Activated naive CD4-positive, alpha-beta T cell (primary cell): ENCODE results near the gene ICOS.
"Not testable (repeated sequence)": the region's sequence is repeated elsewhere in the genome, so short reads cannot be mapped to it uniquely, and the experiment has no call there.

Experiments
- DNase-seq, 4 experiments: peaks; one replicate each; lab custom pipeline; 2025; lab: John Stamatoyannopoulos, UW

Gene ICOS

DNA sequence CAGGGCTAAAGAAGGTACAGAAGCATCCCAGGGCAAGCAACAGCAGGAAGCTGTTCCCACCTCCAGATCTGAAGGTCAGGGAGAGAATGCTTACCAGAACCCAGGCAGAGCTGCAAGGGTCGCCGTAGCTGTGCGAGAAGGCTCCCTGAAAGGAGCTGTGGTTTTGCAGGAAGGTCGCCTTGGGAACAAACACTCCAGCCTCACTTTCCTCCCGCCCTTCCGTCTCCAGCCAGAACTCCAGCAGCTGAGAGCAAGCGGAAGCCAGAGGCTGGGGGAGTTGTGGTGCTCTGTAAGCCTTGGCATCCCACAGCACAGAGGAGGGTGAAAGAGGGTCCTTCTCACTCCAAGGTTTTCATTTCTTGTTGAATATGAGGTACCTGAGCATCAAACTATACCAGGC, 18.3 kb upstream of the ICOS start:
- DNase-seq = no peak

- no peak for DNase-seq
Measured at GRCh38 chr2:203918839-203919238, 17.7 kb upstream of the ICOS start.

- DNase-seq = no peak
Measured at GRCh38 chr2:203925512-203926158, 10.9 kb upstream of the ICOS start.

GRCh38 chr2:203928849-203929248, 7.7 kb upstream of the ICOS start:
- no peak for DNase-seq

DNA sequence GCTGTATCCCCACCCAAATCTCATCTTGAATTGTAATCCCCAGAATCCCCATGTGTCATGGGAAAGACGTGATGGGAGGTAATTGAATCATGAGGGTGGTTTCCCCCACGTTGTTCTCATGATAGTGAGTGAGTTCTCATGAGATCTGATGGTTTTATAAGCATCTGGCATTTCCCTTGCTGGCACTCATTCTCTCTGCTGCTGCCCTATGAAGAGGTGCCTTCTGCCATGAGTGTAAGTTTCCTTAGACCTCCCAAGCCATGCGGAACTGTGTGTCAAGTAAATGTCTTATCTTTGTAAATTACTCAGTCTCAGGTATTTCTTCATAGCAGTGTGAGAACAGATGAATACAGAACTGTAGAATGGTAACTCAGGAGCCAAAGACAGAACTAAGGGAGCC, 5.3 kb upstream of the ICOS start:
- not testable (repeated sequence) for DNase-seq

DNA sequence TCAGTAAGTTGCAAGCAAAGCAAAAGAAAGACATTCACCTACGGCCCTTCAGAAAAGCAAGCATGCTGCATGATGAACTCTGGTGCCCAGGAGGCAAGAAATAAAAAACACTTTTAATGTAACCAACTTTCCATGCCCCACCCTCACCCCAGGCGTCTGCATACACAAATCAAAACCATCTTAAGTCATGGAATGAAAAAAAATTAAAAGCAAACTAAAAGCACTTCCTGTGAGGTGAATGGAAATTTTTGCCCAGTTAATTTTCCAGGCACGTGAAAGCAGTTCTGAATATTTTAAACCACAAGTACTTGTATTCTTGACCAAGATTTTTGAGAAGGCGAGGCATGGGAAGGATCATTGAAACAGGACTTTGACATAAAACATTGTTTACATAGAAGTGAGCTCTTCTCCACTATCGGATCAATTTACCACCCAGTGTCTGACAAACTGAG, 2.5 kb upstream of the ICOS start:
- no peak for DNase-seq

- no peak for DNase-seq
Measured at GRCh38 chr2:203934711-203935438, 1.7 kb upstream of the ICOS start.

DNA sequence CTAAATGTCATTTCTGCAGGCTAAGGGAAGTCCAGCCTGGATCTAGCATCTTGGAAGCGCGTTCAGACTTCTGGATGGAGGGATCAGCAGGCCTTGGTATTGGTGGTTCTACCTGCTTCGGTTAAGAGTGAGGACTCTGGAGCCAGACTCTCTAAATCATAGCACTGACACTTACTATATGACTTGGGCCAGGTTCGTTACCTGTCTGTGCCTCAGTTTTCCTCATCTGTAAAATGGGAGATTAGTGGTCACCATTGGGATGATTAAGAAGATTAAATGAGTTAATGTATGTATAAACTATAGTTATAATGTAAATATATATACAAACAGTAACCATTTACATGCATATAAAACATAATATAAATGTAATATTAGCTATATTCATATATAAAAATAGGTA, 995 bp upstream of the ICOS start:
- DNase-seq = no peak

DNA sequence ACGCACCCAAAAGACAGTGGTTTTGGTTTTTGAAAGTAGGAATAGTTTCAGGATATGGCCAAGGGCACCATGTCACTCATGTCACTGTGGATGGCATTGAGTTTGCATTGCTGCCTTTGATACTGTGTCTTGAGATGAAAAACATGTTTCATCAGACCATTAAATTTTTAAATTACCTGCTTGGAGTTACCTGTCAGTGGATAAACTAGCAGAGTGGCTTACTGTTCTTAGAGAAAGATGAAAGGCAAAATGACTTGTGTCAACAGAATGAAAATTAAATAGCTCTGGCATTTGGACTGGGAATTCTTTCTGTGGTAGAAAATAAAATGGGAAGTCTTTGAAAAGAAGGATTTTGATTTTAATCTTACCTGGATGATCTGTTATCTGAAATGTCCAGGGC, 386 bp downstream of the ICOS start:
- DNase-seq = no peak

DNA sequence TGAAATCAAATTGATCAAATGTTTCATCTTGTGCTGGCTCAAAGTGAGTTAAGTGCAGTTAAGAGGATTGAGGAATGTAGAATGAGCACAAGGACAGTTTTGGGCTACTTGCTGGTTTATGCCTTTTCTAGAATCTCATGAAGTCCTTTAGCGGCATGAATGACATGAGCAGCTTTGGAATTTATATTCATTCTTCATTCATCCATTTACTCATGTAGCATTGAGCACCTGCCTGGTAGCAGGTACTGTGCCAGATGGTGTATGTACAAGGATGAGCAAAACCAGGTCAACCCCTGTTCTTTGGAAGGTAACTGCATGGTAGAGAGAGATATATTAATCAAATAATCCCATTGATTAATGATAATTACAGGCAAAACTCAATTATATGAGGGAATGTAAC, 1.2 kb downstream of the ICOS start:
- DNase-seq = no peak

DNA sequence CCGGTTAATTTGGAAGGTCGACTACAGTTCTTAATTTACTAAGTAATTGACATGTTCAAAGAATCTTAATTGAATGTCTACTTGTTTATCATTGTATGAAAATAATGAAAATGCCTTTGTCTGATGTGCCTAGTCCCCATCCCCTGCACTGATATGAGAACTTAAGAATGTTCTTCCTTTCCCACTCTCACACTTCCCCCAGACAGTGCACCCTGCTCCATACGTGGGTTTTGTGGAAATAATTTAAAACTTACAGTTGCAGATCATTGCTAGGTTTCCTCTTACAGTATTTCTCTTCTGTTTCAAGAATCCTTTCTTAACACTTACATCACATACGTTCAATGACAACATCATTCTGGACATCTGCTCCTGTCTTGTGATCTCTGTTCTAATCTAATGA, 3.5 kb downstream of the ICOS start:
- DNase-seq = no peak

DNA sequence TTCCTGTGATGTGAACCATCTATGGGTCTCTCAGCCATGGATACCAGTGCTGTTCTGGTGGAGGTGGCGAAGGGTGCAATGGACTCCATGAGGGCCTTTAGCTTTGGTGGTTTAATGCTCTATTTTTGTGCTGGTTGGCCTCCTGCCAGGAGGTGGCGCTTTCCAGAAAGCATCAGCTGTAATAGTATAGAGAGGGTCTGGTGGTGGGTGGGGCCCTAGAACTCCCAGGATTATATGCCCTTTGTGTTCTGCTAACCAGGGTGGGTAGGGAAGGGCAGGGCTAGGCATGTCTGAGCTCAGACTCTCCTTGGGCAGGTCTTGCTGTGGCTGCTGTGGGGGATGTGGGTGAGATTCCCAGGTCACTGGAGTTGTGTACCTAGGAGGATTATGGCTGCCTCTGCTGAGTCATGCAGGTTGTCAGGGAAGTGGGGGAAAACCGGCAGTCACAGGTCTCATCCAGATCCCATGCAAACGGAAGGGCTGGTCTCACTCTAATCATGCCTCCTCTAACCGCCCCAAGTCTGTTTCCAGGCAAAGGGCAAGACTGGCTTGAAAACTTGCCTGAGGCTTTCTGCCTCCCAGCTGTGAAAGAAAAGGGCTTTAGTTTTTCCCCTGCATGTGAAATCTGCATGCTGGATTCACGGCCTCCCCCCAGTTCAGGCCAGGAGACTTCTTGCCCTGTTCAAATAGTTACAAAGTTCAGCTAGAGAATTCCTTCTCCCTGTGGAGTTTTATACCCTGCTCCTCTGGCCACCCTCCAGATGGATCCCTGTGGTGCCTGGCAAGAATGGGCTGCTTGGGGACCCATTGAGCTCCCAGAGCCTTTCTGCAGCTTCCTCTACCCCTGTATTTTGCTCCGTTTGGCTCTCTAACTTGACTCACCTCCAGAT, 7.2 kb downstream of the ICOS start:
- DNase-seq = not testable (repeated sequence)

GRCh38 chr2:203948733-203949132, 12.2 kb downstream of the ICOS start:
- DNase-seq = no peak

DNA sequence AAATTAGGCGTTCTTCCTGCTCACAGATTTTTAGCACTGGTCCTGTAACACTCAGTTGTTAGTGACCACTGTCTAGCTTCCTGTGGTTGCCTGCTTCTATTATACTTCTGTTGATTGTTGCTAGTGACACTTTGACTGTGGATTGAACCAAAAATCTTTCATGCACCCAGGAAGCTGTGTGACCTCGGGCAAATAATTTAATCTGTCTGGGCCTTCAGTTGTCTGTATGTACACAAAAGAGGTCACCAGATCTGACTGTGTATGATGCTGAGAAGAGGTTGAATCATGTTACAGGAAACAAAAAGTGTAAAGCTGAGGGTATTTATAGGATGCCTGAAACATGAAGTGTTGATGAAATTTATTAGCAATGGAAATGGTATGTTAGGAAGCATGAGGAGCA, 12.7 kb downstream of the ICOS start:
- no peak for DNase-seq

DNA sequence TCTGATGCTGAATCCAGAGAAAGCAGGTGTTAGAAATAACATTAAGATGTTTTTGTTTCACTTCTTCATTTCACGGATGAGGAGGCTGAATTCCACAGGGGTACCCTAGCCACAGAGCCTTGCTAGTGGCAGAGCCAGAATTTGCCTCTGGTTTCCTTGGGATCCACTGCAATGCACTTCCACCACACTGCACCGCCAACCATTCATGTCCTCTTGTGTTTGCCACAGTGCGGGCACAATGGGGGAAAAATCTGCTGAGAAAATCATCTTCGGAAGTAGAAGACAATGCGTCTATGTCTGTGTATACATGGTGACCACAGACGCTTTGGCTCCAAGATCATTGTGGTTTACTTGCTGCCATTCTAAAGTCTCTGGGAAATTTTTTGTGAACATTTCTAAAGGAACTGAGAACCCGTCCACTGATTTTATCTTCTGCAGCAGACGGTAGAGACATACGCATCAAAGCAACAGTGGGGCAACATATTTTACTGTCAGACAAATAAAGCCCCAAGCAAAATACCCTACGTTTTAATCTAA, 14.9 kb downstream of the ICOS start:
- DNase-seq = no peak

DNA sequence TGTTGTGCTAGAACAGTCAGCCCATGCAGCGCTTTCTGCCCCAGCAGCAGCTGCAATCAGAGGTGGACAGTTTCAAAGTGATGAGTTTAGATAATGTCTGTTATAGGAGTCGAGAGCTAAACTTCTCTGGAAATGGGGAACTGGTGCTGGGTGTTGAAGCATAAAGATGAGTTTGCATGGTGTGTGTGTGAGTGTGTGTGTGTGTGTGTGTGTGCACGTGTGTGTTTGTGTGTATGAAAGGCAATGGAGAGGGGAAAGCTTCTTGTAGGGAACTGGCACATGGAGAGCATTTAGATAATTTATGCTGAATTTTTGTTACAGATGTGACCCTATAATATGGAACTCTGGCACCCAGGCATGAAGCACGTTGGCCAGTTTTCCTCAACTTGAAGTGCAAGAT, 22.7 kb downstream of the ICOS start:
- no peak for DNase-seq

GRCh38 chr2:203959672-203960071, 23.1 kb downstream of the ICOS start:
- DNase-seq = no peak

DNA sequence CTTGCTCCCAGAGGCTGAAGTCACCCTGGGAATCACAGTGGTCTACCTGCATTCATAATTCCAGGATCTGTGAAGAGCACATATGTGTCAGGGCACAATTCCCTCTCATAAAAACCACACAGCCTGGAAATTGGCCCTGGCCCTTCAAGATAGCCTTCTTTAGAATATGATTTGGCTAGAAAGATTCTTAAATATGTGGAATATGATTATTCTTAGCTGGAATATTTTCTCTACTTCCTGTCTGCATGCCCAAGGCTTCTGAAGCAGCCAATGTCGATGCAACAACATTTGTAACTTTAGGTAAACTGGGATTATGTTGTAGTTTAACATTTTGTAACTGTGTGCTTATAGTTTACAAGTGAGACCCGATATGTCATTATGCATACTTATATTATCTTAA, 24.2 kb downstream of the ICOS start:
- no peak for DNase-seq

DNA sequence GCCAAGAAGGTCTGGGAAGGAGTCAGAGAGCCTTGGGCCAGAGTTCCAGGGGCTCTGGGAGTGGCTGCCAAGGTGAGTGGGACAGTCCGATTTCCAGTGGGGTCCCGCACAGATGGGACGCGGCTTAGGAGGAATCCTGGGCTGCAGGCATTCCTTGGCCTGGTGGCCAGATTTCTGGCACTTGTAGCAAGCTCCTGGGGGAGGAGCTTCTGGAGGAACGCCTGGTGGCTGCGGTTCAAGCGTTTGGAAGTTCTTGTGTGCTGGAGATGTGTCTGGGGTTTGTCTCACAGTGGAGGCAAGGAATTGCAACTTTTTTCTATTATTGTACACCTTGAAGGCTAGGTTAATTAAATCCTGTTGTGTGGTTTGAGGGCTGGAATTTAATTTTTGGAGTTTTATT, 28.6 kb downstream of the ICOS start:
- DNase-seq = not testable (repeated sequence)

GRCh38 chr2:203971251-203971650, 34.7 kb downstream of the ICOS start:
- no peak for DNase-seq

DNA sequence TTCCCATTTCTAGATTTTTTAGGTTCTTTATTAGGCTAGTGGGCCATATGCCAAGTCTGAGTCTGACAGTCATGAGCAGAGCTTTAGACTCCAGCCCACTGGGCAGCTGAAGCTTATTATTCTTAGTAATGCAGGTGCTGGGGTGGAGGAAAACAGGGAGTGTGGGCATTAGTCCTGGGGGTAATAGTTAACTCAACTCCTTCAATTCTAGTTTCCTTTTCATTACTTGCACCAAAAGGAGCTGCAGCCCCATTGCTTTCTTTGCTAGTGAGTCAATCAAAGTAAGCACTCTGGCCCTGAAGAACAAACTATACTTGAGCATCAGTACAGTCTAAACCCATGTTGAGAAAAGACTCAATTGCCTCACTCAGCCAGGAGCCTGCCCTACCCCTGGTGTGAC, 35.5 kb downstream of the ICOS start:
- no peak for DNase-seq

DNA sequence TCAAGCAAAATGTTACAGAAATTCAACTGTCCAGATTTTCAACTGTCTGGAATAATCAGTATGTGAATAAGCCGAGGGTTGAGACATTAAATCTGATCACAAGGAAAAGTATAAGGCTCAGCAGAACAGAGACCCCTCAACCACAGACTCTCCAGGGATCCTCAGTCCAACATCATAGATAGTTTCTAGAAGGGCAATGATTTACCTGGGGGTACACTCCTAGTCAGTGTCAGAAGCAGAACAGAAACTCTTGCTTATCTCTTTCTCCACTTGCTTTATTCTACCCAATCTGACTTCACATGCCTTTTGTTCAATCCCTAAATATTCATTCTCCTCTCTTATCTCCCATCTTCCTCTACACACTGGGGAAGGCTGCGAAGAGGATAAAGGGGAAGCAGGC, 36.4 kb downstream of the ICOS start:
- no peak for DNase-seq

- no peak for DNase-seq
Measured at GRCh38 chr2:203973676-203974075, 37.1 kb downstream of the ICOS start.
